ENCODE data around the gene FAM221B. TPM values are rescaled to one million over a fixed set of nuclear protein-coding genes. Genes with fewer than 3 reads are reported as not detected.

Gene FAM221B
- total RNA-seq, 1 experiment from 2014 or later, result not detected

- no peaks in the 10 kb centered on the region for H3K4me1 ChIP-seq (ENCODE audit: insufficient read depth, low read length, poor library complexity, severe bottlenecking)
- DNase-seq (ENCODE audit: low spot score), result no peak
- H3K9me3 ChIP-seq (ENCODE audit: low read depth, low read length, poor library complexity, severe bottlenecking), result no peaks in the 10 kb centered on the region
- BruUV-seq (replicated peaks), result no TSS peak
- ChIA-PET POLR2A (ENCODE audit: low non-redundant PET) (no interaction called here), CTCF (interaction anchor here (1.2 kb wide), 1 partner anchor 12 kb away, joined by 3 read pairs; no protein-coding TSS in a partner anchor)
- H3K27me3 ChIP-seq (replicated peaks; ENCODE audit: insufficient read depth, low read depth, low read length, poor library complexity), result no peaks in the 10 kb centered on the region
- no peak overlapping the region for H3K27ac ChIP-seq (ENCODE audit: low read depth, low read length, poor library complexity, severe bottlenecking)
- TF ChIP-seq, protein P1, sequence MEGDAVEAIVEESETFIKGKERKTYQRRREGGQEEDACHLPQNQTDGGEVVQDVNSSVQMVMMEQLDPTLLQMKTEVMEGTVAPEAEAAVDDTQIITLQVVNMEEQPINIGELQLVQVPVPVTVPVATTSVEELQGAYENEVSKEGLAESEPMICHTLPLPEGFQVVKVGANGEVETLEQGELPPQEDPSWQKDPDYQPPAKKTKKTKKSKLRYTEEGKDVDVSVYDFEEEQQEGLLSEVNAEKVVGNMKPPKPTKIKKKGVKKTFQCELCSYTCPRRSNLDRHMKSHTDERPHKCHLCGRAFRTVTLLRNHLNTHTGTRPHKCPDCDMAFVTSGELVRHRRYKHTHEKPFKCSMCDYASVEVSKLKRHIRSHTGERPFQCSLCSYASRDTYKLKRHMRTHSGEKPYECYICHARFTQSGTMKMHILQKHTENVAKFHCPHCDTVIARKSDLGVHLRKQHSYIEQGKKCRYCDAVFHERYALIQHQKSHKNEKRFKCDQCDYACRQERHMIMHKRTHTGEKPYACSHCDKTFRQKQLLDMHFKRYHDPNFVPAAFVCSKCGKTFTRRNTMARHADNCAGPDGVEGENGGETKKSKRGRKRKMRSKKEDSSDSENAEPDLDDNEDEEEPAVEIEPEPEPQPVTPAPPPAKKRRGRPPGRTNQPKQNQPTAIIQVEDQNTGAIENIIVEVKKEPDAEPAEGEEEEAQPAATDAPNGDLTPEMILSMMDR (conservative IDR thresholded peaks at IDR 0.05; ENCODE audit: low read depth, low read length), result no peak
- no peak for TF ChIP-seq EZH2 (IDR thresholded peaks at IDR 0.05; ENCODE audit: borderline replicate concordance, low read depth, low read length, poor library complexity, severe bottlenecking)
- no peaks in the 10 kb centered on the region for H3K36me3 ChIP-seq (ENCODE audit: insufficient read depth, low read length, poor library complexity, severe bottlenecking)
- intact Hi-C loops (cut with micrococcal nuclease; ENCODE audit: unreplicated experiment), result loop anchor here (5.0 kb wide), 1 partner anchor 41 kb away; no protein-coding TSS in a partner anchor
- H3K4me3 ChIP-seq (ENCODE audit: low read depth, low read length, poor library complexity, severe bottlenecking), result no peak overlapping the region
Observed at GRCh38 chr9:35778496-35778895, 50.0 kb downstream of the FAM221B start.

GRCh38 chr9:35776018-35776417 is 52.5 kb downstream of the FAM221B start:
- POLR2A ChIA-PET (ENCODE audit: low non-redundant PET), result no interaction called here
- no peak for TF ChIP-seq EZH2 (IDR thresholded peaks at IDR 0.05; ENCODE audit: borderline replicate concordance, low read depth, low read length, poor library complexity, severe bottlenecking)
- TF ChIP-seq, protein P1 (conservative IDR thresholded peaks at IDR 0.05; ENCODE audit: low read depth, low read length), result no peak
- CTCF ChIA-PET, result interaction anchor here (1.0 to 1.1 kb wide), 2 partner anchors 12 to 14 kb away, joined by 4 read pairs; no protein-coding TSS in a partner anchor
- H3K4me3 ChIP-seq (ENCODE audit: low read depth, low read length, poor library complexity, severe bottlenecking), result no peak overlapping the region
- H3K27me3 ChIP-seq (replicated peaks; ENCODE audit: insufficient read depth, low read depth, low read length, poor library complexity), result no peaks in the 10 kb centered on the region
- H3K27ac ChIP-seq (ENCODE audit: low read depth, low read length, poor library complexity, severe bottlenecking), result no peak overlapping the region
- no TSS peak for BruUV-seq (replicated peaks)
- H3K36me3 ChIP-seq (ENCODE audit: insufficient read depth, low read length, poor library complexity, severe bottlenecking), result no peaks in the 10 kb centered on the region
- no peak for DNase-seq (ENCODE audit: low spot score)
- H3K9me3 ChIP-seq (ENCODE audit: low read depth, low read length, poor library complexity, severe bottlenecking), result no peaks in the 10 kb centered on the region
- peaks cover 10% of the 10 kb centered on the region for H3K4me1 ChIP-seq (ENCODE audit: insufficient read depth, low read length, poor library complexity, severe bottlenecking)
- intact Hi-C loops (cut with micrococcal nuclease; ENCODE audit: unreplicated experiment), result loop anchor here (5.0 kb wide), 1 partner anchor 39 kb away; no protein-coding TSS in a partner anchor

DNA sequence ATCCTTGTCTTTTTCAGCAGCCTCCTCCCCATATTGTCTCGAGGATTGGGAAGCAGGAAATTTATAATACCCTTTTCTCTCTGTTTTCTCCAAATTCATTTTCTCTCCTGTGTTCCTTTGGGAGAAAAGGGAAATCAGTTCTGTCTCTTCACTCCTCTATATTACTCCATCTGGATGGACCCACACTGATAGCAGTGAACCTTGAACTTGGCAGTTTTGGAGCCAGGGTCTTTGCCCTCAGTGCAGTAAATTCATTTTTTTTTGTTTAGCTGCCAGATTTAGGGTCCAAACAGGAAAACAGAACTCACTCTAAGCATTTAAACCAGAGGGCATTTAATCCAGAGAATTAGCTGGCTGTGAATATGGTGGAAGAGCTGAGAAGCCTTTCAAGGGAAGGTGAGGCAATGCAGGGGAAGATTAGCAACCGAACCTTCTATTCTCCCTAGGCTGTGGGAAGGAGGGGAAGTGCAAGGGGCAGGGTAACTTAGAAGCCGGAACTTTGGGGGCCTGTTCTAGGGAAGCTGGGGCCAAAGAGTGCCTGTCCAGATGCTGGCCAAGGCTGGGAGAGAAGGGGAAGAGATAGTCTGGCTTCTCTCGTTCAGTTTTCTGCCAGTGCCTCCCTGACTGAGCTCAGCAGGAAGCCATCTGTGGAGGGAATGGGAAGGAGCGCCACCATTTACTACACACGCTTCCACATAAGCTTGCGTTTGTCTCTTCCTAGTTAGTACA is 53.5 kb downstream of the FAM221B start:
- CTCF ChIA-PET, result interaction anchor here (0.7 to 1.1 kb wide), 3 partner anchors 13 to 19 kb away, joined by 3 to 4 read pairs (median 4); no protein-coding TSS in a partner anchor
- POLR2A ChIA-PET (ENCODE audit: low non-redundant PET), result no interaction called here
- Histone ChIP-seq H3K27me3 (replicated peaks; ENCODE audit: insufficient read depth, low read depth, low read length, poor library complexity) (no peaks in the 10 kb centered on the region), H3K4me3 (ENCODE audit: low read depth, low read length, poor library complexity, severe bottlenecking) (no peak overlapping the region), H3K9me3 (ENCODE audit: low read depth, low read length, poor library complexity, severe bottlenecking) (no peaks in the 10 kb centered on the region), H3K27ac (ENCODE audit: low read depth, low read length, poor library complexity, severe bottlenecking) (no peak overlapping the region), H3K36me3 (ENCODE audit: insufficient read depth, low read length, poor library complexity, severe bottlenecking) (no peaks in the 10 kb centered on the region), H3K4me1 (ENCODE audit: insufficient read depth, low read length, poor library complexity, severe bottlenecking) (peaks cover 10% of the 10 kb centered on the region)
- TF ChIP-seq EZH2 (IDR thresholded peaks at IDR 0.05; ENCODE audit: borderline replicate concordance, low read depth, low read length, poor library complexity, severe bottlenecking), result no peak
- TF ChIP-seq, protein P1 (conservative IDR thresholded peaks at IDR 0.05; ENCODE audit: low read depth, low read length), result no peak
- no TSS peak for BruUV-seq (replicated peaks)
- DNase-seq (ENCODE audit: low spot score), result no peak
- intact Hi-C loops (cut with micrococcal nuclease; ENCODE audit: unreplicated experiment), result loop anchor here (5.0 kb wide), 1 partner anchor 38 kb away; no protein-coding TSS in a partner anchor
